Uterus (tissue), 4 donors: ENCODE data around the gene HSPA4L. TPM values are rescaled to one million over a fixed set of nuclear protein-coding genes. Genes with fewer than 3 reads are reported as not detected.

Source experiments
- DNase-seq, 2 donors: peaks; one replicate each; pipeline ENCODE4 v3.0.0-alpha.2; 2019 to 2020
- H3K27ac ChIP-seq, 2 donors: fragments of 200-600 bp; sonication (generic); 1 replicate in 1 of 2; 2 replicates in 1 of 2; pipeline ENCODE4 v1.5.1; 2016 to 2018
- H3K27me3 ChIP-seq, 2 donors: fragments of 200-600 bp; sonication (generic); one replicate each; pipeline ENCODE4 v1.5.1; 2018 to 2019; ENCODE audit warnings: control low read depth in 1 of 2
- H3K36me3 ChIP-seq, 2 donors: fragments of 200-600 bp; sonication (generic); one replicate each; pipeline ENCODE4 v1.5.1; 2019; ENCODE audit warnings: control low read depth in 1 of 2
- H3K4me1 ChIP-seq, 2 donors: fragments of 200-600 bp; sonication (generic); one replicate each; pipeline ENCODE4 v1.5.1; 2018 to 2019; ENCODE audit warnings: control low read depth in 1 of 2
- H3K4me3 ChIP-seq, 2 donors: fragments of 200-600 bp; sonication (generic); 1 replicate in 1 of 2; 2 replicates in 1 of 2; pipeline ENCODE4 v1.5.1; 2018 to 2019; ENCODE audit warnings: mild to moderate bottlenecking in 1 of 2
- H3K9me3 ChIP-seq, 2 donors: fragments of 200-600 bp; sonication (generic); one replicate each; pipeline ENCODE4 v1.5.1; 2019; ENCODE audit warnings: control low read depth in 1 of 2
- POLR2A ChIP-seq, 2 donors: fragments of 450-650 bp; IDR thresholded peaks; one replicate each; pipeline ENCODE4 v1.6.1; 2016; ENCODE audit warnings: antibody characterized with exemption in 2 of 2, mild to moderate bottlenecking in 1 of 2, moderate library complexity in 1 of 2
- intact Hi-C: fragments of 100-400 bp; cut with DNase I; formaldehyde crosslinking; loops from one replicate; pipeline ENCODE4 v1.15.1; 2023; ENCODE audit warnings: low total_unique reads
- total RNA-seq, 4 donors: library from RNA; depleted of rRNA in 3 of 4; stranded (reverse); fragments of >200 nt in 3 of 4; gene quantifications; one replicate each; pipeline versions ENCODE4 v1.1.0 to v1.2.4, GENCODE V29; 2014 to 2023
- TF ChIP-seq, protein P1 (sequence below), 4 experiments: fragments of 200-600 bp in 2 of 4; fragments of 450-650 bp in 2 of 4; sonication (generic) in 2 of 4; IDR thresholded peaks; one replicate each; pipeline ENCODE4 v1.5.1; 2016 to 2019; ENCODE audit warnings: antibody characterized with exemption in 4 of 4, mild to moderate bottlenecking in 2 of 4, moderate library complexity in 1 of 4
- donor health status: DM: yes; HTN: yes; CAD: no.

The HSPA4L gene
- total RNA-seq, 4 donors from 2014 or later: 0.26 to 7.2 (median 2.8) TPM

DNA sequence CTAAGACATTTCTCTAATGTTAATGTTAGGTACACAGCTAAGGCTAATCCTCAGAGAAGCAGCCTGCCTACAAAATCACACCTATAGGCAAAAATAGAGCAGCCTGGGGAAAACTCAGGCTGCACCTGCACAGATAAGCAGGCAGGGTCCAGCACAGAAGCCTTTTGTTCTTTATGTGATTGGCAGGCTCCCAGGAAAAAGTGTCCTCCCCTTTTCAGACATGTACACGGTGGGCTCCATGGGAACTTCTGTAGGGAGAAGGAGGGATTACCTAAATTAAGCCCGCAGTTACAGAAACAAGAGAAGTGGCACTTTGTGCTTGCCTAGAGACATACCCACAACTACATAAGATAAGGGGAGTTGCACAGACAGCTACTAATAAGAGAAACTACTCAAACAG, 4.0 kb upstream of the HSPA4L start:
- TF ChIP-seq, protein P1, sequence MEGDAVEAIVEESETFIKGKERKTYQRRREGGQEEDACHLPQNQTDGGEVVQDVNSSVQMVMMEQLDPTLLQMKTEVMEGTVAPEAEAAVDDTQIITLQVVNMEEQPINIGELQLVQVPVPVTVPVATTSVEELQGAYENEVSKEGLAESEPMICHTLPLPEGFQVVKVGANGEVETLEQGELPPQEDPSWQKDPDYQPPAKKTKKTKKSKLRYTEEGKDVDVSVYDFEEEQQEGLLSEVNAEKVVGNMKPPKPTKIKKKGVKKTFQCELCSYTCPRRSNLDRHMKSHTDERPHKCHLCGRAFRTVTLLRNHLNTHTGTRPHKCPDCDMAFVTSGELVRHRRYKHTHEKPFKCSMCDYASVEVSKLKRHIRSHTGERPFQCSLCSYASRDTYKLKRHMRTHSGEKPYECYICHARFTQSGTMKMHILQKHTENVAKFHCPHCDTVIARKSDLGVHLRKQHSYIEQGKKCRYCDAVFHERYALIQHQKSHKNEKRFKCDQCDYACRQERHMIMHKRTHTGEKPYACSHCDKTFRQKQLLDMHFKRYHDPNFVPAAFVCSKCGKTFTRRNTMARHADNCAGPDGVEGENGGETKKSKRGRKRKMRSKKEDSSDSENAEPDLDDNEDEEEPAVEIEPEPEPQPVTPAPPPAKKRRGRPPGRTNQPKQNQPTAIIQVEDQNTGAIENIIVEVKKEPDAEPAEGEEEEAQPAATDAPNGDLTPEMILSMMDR (IDR thresholded peaks at IDR 0.05): no peak
- no peak for TF ChIP-seq POLR2A (IDR thresholded peaks at IDR 0.05)
- intact Hi-C loops: no loop called here
- DNase-seq: no peak
- no peaks in the 10 kb centered on the region for H3K36me3 ChIP-seq
- no peak overlapping the region for H3K27ac ChIP-seq
- no peaks in the 10 kb centered on the region for H3K4me1 ChIP-seq
- no peaks in the 10 kb centered on the region for H3K9me3 ChIP-seq
- H3K27me3 ChIP-seq: no peaks in the 10 kb centered on the region
- no peak overlapping the region for H3K4me3 ChIP-seq

DNA sequence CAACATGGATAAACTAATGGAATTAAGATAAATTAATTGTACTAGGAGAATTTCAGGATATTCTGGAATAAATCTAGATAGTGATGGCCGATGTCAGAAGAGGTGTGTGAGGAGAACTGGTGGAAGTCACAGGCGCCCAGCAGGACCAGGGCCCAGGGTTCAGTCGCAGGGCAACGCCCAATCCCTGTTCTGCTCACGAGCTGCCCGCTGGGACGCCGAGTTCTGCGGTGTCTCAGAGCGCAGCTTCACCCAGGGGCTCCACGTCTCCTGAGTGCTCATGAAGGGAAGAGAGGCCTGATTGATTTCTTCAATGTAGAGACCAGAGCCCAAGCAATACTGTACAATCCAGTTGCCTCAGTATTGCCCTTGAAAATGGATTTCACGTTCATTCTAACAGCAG, 1.5 kb upstream of the HSPA4L start:
- H3K27ac ChIP-seq: no peak overlapping the region
- H3K36me3 ChIP-seq: no peaks in the 10 kb centered on the region
- H3K4me1 ChIP-seq: no peaks in the 10 kb centered on the region
- no peaks in the 10 kb centered on the region for H3K9me3 ChIP-seq
- DNase-seq: no peak
- H3K4me3 ChIP-seq: no peak overlapping the region
- TF ChIP-seq, protein P1 (IDR thresholded peaks at IDR 0.05): no peak
- TF ChIP-seq POLR2A (IDR thresholded peaks at IDR 0.05): no peak
- intact Hi-C loops: no loop called here
- H3K27me3 ChIP-seq: no peaks in the 10 kb centered on the region

DNA sequence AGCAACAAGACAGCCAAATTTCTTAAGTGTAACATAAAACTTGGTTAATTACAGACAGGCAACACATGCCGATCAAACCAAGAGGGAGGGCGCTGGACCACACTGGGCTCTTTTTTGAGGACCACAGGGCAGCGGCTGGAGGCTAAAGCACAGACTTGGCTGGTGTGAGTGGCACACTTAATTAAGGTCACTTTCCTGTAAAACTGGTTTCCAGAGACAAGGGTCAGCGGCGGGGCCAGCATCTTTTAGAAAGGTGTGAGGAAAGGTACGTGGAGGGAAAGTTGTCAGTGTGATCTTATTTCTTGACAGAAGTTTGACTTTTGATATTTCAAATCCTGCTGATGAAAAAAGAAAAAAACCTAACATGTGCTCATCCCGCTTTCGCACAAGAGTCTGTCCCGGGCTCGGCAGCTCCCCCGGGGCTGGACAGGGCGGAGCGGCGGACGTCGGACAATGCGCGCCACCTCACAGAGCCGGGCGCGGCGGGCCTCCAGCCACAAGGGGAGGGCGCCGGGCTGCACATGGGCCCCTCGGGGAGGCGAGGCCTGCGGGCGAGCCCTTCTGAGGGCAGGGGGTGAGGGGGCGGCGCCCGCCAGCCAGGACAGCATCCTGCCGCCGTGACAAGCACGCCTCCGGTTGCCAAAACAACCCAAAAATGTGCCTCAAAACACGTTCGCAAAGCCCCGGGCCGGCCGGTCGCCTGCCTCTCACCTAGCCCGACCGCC, 660 bp upstream of the HSPA4L start:
- Histone ChIP-seq H3K4me1 (no peaks in the 10 kb centered on the region), H3K4me3 (peak overlapping the region; percentile 37 to 65), H3K9me3 (no peaks in the 10 kb centered on the region), H3K27me3 (no peaks in the 10 kb centered on the region), H3K36me3 (no peaks in the 10 kb centered on the region), H3K27ac (peak overlapping the region; percentile 34 to 66)
- intact Hi-C loops: no loop called here
- TF ChIP-seq POLR2A (IDR thresholded peaks at IDR 0.05): no peak
- TF ChIP-seq, protein P1 (IDR thresholded peaks at IDR 0.05): no peak
- peak; percentile 28 to 58 for DNase-seq

DNA sequence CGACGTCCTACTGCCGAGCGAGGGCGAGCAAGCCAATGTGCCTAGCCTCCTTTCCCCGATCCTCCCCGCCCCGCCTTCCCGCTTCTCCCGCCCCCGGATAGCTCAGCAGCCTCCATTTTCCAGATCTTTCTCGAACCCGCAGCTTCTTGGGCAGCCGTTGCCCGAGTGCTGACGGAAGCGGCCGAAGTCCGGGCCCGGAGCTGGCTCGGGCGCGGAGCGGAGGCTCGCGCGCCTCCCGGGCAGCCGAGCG, 172 bp upstream of the HSPA4L start:
- Histone ChIP-seq H3K36me3 (no peaks in the 10 kb centered on the region), H3K27me3 (no peaks in the 10 kb centered on the region), H3K27ac (peak overlapping the region; percentile 34 to 66), H3K9me3 (no peaks in the 10 kb centered on the region), H3K4me1 (no peaks in the 10 kb centered on the region), H3K4me3 (peak overlapping the region; percentile 37 to 65)
- peak; percentile 62 to 84 for DNase-seq
- intact Hi-C loops: no loop called here
- no peak for TF ChIP-seq POLR2A (IDR thresholded peaks at IDR 0.05)
- TF ChIP-seq, protein P1 (IDR thresholded peaks at IDR 0.05): no peak

DNA sequence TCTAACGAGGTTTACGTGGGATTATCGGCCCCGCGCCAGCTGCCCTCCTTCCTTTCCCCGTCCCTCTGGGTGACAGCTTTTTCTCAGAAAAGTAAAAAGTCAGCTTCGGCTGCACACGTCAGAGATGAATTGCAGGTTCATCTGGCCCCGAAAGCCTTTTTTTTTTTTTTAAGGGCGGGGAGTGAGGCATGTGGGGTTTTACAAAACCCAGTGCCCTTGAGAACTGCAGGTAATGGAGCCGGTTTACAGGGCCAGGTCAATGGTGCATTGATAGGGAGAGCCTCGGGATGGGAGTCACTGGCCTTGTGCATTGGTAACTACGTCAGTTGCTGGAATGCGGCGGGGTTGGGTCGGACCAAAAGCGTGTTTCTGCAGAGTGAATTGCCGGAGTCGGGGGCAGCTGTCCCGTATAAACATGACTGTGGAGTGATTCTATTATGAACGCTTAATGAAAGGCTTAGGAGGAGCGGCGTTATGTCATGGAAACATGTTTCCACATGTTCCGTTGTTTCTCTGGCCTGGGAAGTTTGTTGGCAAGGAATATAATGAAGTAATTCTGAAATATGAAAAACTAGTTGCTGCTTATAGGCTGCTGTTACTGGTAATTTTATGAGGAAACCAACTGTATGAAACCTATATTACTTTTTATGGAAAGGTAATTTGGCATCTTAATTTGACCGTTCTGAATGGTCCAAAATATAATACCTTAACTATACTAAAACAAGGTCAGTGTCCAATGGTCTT, 1.1 kb downstream of the HSPA4L start:
- no peak for TF ChIP-seq POLR2A (IDR thresholded peaks at IDR 0.05)
- TF ChIP-seq, protein P1 (IDR thresholded peaks at IDR 0.05): no peak
- no peaks in the 10 kb centered on the region for H3K4me1 ChIP-seq
- peaks cover 0 to 4% of the 10 kb centered on the region in 2 donors for H3K36me3 ChIP-seq
- no peaks in the 10 kb centered on the region for H3K9me3 ChIP-seq
- intact Hi-C loops: no loop called here
- H3K27ac ChIP-seq: peak overlapping the region; percentile 34 to 66
- peak; percentile 54 to 62 for DNase-seq
- H3K4me3 ChIP-seq: peak overlapping the region; percentile 37 to 65
- H3K27me3 ChIP-seq: no peaks in the 10 kb centered on the region
